Amygdala (tissue), 56 donors: ENCODE results near the gene FAF2.

Source experiments
- DNase-seq, 56 donors: peaks; one replicate each; lab custom pipeline; 2025; lab: John Stamatoyannopoulos, UW

The FAF2 gene

GRCh38 chr5:176527246-176528222 lies 79.3 kb downstream of the FAF2 start:
- DNase-seq: no peak

- no peak for DNase-seq
These were observed 80.1 kb downstream of the FAF2 start for GRCh38 chr5:176528301-176528700.

GRCh38 chr5:176528761-176529115 lies 80.6 kb downstream of the FAF2 start:
- no peak for DNase-seq

GRCh38 chr5:176529116-176529740 lies 81.0 kb downstream of the FAF2 start:
- DNase-seq: no peak

GRCh38 chr5:176529741-176530141 lies 81.6 kb downstream of the FAF2 start:
- no peak for DNase-seq

- DNase-seq: no peak
These were observed 82.3 kb downstream of the FAF2 start for GRCh38 chr5:176530393-176530982.

- peak in 55 of 56 donors; percentile 23 to 92 (median 75) for DNase-seq
These were observed 83.1 kb downstream of the FAF2 start for GRCh38 chr5:176530983-176531901.

- no peak for DNase-seq
These were observed 83.8 kb downstream of the FAF2 start for GRCh38 chr5:176531902-176532493.

- no peak for DNase-seq
These were observed 84.6 kb downstream of the FAF2 start for GRCh38 chr5:176532795-176533194.

GRCh38 chr5:176533390-176533789 lies 85.2 kb downstream of the FAF2 start:
- peak in 12 of 56 donors; percentile 13 to 38 (median 22) for DNase-seq

GRCh38 chr5:176533894-176534611 lies 85.9 kb downstream of the FAF2 start:
- peak in 2 of 56 donors; percentile 17 to 18 for DNase-seq

GRCh38 chr5:176534640-176535039 lies 86.5 kb downstream of the FAF2 start:
- no peak for DNase-seq

- DNase-seq: peak in 3 of 56 donors; percentile 16 to 22 (median 20)
These were observed 87.0 kb downstream of the FAF2 start for GRCh38 chr5:176535101-176535663.

GRCh38 chr5:176535664-176536131 lies 87.5 kb downstream of the FAF2 start:
- no peak for DNase-seq

- peak in 52 of 56 donors; percentile 24 to 85 (median 69) for DNase-seq
These were observed 88.1 kb downstream of the FAF2 start for GRCh38 chr5:176536132-176536901.

- DNase-seq: peak in 55 of 56 donors; percentile 90 to 99 (median 97)
These were observed 88.8 kb downstream of the FAF2 start, which contains the start of gene RNF44 for GRCh38 chr5:176536902-176537553. Gene RNF44, minus strand, starts transcription at chr5:176537402. Its CDS starts 4,930 bp downstream, at chr5:176532472.
